HepG2 (cell line): ENCODE measurements around the gene TGM1.

ENCODE experiments used
- CEBPG ChIP-seq: IDR thresholded peaks from 2 replicates; pipeline ENCODE4 v1.6.1; 2016
- EZH2 ChIP-seq: conservative IDR thresholded peaks from 2 replicates; pipeline ENCODE4 v1.6.1; 2012; ENCODE audit warnings: mild to moderate bottlenecking, low read depth, low read length, moderate library complexity
- ZBTB40 ChIP-seq, 2 experiments: fragments of 450-650 bp in 1 of 2; sonication (generic) in 1 of 2; formaldehyde crosslinking in 1 of 2; IDR thresholded peaks; 2 replicates each; pipeline versions ENCODE4 v1.6.1 to v1.8.0; 2016 to 2022; ENCODE audit warnings: antibody characterized with exemption in 1 of 2, mild to moderate bottlenecking in 1 of 2, missing genetic modification reagents in 1 of 2

DNA sequence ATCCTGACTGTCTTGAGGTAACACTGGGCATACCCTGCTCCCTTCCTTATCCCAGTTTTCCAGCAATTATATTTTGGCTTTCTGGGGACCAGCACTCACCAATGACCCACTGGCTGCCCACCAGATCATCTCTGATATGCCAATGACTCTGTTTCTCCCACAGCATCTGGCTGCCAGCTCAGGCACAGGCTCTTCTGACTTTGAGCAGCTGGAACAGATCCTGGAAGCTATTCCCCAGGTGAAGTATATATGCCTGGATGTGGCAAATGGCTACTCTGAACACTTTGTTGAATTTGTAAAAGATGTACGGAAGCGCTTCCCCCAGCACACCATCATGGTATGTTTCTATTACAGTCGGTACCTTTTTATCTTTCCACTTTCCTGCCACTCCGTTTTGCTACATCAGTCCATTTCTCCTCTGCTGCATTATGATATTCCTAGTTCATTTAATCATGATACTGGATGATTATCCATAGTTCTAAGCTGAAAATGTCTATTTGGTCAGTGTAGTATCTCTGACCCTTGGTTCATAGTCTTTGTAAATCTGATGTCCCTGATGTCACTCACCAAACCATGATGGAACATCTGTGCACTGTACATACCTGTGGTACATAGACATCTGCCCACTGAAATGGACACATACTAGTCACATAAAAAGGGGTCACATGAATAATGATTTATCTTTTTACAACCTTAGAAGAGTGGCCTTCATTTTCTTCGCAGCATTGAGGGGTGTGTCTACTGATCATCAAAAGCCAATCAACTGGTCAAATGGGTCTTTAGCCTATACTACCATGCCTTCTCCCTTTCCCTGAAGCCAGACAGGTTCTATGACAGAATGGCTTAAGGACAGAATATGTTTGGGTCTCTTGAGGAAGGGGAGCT, 26.9 kb downstream of the TGM1 start:
- TF ChIP-seq ZBTB40 (IDR thresholded peaks at IDR 0.05) (no peak), ZBTB40 (CRISPR knock-in tag; IDR thresholded peaks at IDR 0.05) (no peak), EZH2 (no peak), CEBPG (CRISPR knock-in tag) (no peak)
